GM12891 (cell line): ENCODE results near the gene TRIO.

ENCODE experiments used
- POLR2A ChIP-seq: IDR thresholded peaks from 2 replicates; pipeline ENCODE4 v1.6.1; 2011; ENCODE audit warnings: low read depth, low read length, control low read depth
- POLR2AphosphoS5 ChIP-seq: IDR thresholded peaks from 2 replicates; pipeline ENCODE4 v1.6.1; 2011; ENCODE audit warnings: low read depth, low read length, control low read depth
- TAF1 ChIP-seq: IDR thresholded peaks from 2 replicates; pipeline ENCODE4 v1.6.1; 2011; ENCODE audit warnings: low read depth, low read length, control low read depth

- TF ChIP-seq POLR2A = no peak
- TF ChIP-seq TAF1 = no peak
- no peak for TF ChIP-seq POLR2AphosphoS5
Measured at GRCh38 chr5:14256756-14257393, 113.7 kb downstream of the TRIO start.
